Transverse colon (tissue), 4 donors: Measurements from ENCODE around the gene FBXO31. TPM values are rescaled to one million over a fixed set of nuclear protein-coding genes. Genes with fewer than 3 reads are reported as not detected.
"Not testable (repeated sequence)": the region's sequence is repeated elsewhere in the genome, so short reads cannot be mapped to it uniquely, and the experiment has no call there.

ENCODE experiments used
- DNase-seq: peaks from one replicate; pipeline ENCODE4 v3.0.0-alpha.2; 2019
- H3K27ac ChIP-seq, 4 donors: fragments of 200-600 bp; sonication (generic); 2 replicates each; pipeline ENCODE4 v1.5.1; 2016 to 2018; ENCODE audit warnings: inconsistent platforms in 4 of 4
- H3K27me3 ChIP-seq: fragments of 200-600 bp; sonication (generic); 2 replicates; pipeline ENCODE4 v1.5.1; 2017; ENCODE audit warnings: inconsistent platforms
- H3K36me3 ChIP-seq, 4 donors: fragments of 200-600 bp; sonication (generic); 2 replicates each; pipeline ENCODE4 v1.5.1; 2017 to 2019; ENCODE audit warnings: inconsistent platforms in 4 of 4
- H3K4me1 ChIP-seq, 4 donors: fragments of 200-600 bp; sonication (generic); 2 replicates each; pipeline ENCODE4 v1.5.1; 2017 to 2020; ENCODE audit warnings: inconsistent platforms in 4 of 4
- H3K4me3 ChIP-seq, 4 donors: fragments of 200-600 bp; sonication (generic); 1 replicate in 1 of 4; 2 replicates in 3 of 4; pipeline versions ENCODE4 v1.5.1 to v1.6.1; 2017 to 2019; ENCODE audit warnings: inconsistent platforms in 4 of 4
- H3K9me3 ChIP-seq, 2 donors: fragments of 200-600 bp; sonication (generic); 2 replicates each; pipeline ENCODE4 v1.5.1; 2017 to 2019; ENCODE audit warnings: inconsistent platforms in 2 of 2
- EP300 ChIP-seq: sonication (generic); formaldehyde crosslinking; IDR thresholded peaks from one replicate; pipeline ENCODE4 v1.6.1; 2017; ENCODE audit warnings: antibody characterized with exemption, low read depth
- POLR2A ChIP-seq: fragments of 450-650 bp; IDR thresholded peaks from one replicate; pipeline ENCODE4 v1.6.1; 2016; ENCODE audit warnings: antibody characterized with exemption, mild to moderate bottlenecking, moderate library complexity
- POLR2AphosphoS5 ChIP-seq, 3 donors: sonication (generic); formaldehyde crosslinking; IDR thresholded peaks; one replicate each; pipeline ENCODE4 v1.6.1; 2016; ENCODE audit warnings: antibody characterized with exemption in 3 of 3
- WGBS, 2 donors: methylation state at CpG; one replicate each; pipeline ENCODE4 v1.1.5; 2018; ENCODE audit warnings: low coverage in 1 of 2; 5-methylcytosine and 5-hydroxymethylcytosine counted together
- in situ Hi-C, 4 donors: fragments of 200-750 bp; cut with MboI; loops; one replicate each; pipeline versions ENCODE4 v1.15.0 to v1.15.1; 2017; ENCODE audit warnings: low sequenced_read_pairs in 3 of 4, low pct_ligation_motif_present in 1 of 4, low pct_unique_long_range_greater_than_20kb in 1 of 4
- intact Hi-C: fragments of 100-400 bp; cut with DNase I; formaldehyde crosslinking; loops from one replicate; pipeline ENCODE4 v1.15.1; 2023; ENCODE audit warnings: low total_unique reads
- total RNA-seq, 4 donors: library from RNA; depleted of rRNA; stranded (reverse); fragments of >200 nt; gene quantifications; one replicate each; pipeline ENCODE4 v1.1.0, GENCODE V29; 2016
- TF ChIP-seq, protein P1 (sequence below), 5 experiments: fragments of 200-600 bp in 3 of 5; fragments of 450-650 bp in 2 of 5; sonication (generic) in 3 of 5; IDR thresholded peaks; 1 replicate in 2 of 5; 2 replicates in 3 of 5; pipeline ENCODE4 v1.5.1; 2016 to 2017; ENCODE audit warnings: antibody characterized with exemption in 5 of 5, inconsistent platforms in 3 of 5, mild to moderate bottlenecking in 2 of 5, moderate library complexity in 1 of 5

FBXO31 gene
- total RNA-seq, 4 donors from 2014 or later, result 83.6 to 403 (median 224) TPM

DNA sequence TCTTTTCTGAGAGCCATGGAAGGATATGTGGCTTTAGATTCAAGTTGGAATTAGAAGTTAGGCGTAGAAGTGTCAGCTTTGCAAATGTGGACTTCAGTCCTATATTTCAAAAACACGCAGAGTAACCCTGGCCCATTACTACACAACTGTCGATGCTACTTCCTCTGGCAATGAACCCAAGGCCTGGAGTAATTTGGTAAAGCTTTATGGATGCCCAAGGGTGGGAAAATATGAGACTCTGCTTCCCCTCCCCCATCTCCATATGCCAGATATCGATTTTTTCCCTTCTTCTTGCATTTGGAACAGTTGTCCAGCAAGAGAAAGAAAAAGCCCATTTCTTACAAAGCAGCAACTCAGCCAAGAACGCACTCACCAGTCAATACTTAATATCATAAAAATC, 5.7 kb upstream of the FBXO31 start:
- 78 to 84% methylated on average over 5 of the region's 5 CpGs for WGBS, 2 donors
- Histone ChIP-seq H3K27ac (peak overlapping the region; percentile 86 to 98 (median 92)), H3K27me3 (no peaks in the 10 kb centered on the region), H3K4me3 (no peak overlapping the region), H3K9me3 (no peaks in the 10 kb centered on the region), H3K36me3 (no peaks in the 10 kb centered on the region), H3K4me1 (peaks cover 26 to 61% (median 47%) of the 10 kb centered on the region in 4 donors)
- intact Hi-C loops (loop anchor here (5.0 kb wide), 1 partner anchor 478 kb away; the partner anchor contains the start of gene SLC7A5), in situ Hi-C loops (no loop called here)
- TF ChIP-seq EP300, result no peak
- TF ChIP-seq POLR2A, result no peak
- TF ChIP-seq, protein P1, sequence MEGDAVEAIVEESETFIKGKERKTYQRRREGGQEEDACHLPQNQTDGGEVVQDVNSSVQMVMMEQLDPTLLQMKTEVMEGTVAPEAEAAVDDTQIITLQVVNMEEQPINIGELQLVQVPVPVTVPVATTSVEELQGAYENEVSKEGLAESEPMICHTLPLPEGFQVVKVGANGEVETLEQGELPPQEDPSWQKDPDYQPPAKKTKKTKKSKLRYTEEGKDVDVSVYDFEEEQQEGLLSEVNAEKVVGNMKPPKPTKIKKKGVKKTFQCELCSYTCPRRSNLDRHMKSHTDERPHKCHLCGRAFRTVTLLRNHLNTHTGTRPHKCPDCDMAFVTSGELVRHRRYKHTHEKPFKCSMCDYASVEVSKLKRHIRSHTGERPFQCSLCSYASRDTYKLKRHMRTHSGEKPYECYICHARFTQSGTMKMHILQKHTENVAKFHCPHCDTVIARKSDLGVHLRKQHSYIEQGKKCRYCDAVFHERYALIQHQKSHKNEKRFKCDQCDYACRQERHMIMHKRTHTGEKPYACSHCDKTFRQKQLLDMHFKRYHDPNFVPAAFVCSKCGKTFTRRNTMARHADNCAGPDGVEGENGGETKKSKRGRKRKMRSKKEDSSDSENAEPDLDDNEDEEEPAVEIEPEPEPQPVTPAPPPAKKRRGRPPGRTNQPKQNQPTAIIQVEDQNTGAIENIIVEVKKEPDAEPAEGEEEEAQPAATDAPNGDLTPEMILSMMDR (IDR thresholded peaks at IDR 0.05), result no peak
- no peak for TF ChIP-seq POLR2AphosphoS5 (IDR thresholded peaks at IDR 0.05)
- no peak for DNase-seq

DNA sequence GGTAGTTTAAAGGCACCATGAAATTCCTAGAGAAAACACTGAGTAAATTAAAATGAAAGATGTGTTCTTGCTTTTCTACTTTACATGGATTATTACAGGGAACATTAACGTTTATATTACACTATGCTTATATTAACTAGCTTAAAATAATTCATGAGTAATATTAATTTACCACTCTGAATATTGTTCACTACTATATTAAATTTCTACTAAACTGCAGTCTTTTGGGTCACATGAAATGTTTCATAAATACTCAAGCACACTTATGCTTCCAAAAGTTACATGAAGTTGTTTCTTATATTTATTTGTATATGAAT, 5.2 kb upstream of the FBXO31 start:
- H3K27me3 ChIP-seq, result no peaks in the 10 kb centered on the region
- no peak for TF ChIP-seq EP300
- TF ChIP-seq POLR2AphosphoS5 (IDR thresholded peaks at IDR 0.05), result no peak
- no peak for TF ChIP-seq POLR2A
- TF ChIP-seq, protein P1 (IDR thresholded peaks at IDR 0.05), result no peak
- 0 to 6% methylated on average over 1 of the region's 1 CpG for WGBS, 2 donors
- H3K4me1 ChIP-seq, result peaks cover 24 to 58% (median 42%) of the 10 kb centered on the region in 4 donors
- H3K27ac ChIP-seq, result peak overlapping the region; percentile 86 to 98 (median 92)
- in situ Hi-C loops (no loop called here), intact Hi-C loops (loop anchor here (5.0 kb wide), 1 partner anchor 479 kb away; the partner anchor contains the start of gene SLC7A5)
- H3K9me3 ChIP-seq, result no peaks in the 10 kb centered on the region
- no peak overlapping the region for H3K4me3 ChIP-seq
- DNase-seq, result no peak
- H3K36me3 ChIP-seq, result no peaks in the 10 kb centered on the region

DNA sequence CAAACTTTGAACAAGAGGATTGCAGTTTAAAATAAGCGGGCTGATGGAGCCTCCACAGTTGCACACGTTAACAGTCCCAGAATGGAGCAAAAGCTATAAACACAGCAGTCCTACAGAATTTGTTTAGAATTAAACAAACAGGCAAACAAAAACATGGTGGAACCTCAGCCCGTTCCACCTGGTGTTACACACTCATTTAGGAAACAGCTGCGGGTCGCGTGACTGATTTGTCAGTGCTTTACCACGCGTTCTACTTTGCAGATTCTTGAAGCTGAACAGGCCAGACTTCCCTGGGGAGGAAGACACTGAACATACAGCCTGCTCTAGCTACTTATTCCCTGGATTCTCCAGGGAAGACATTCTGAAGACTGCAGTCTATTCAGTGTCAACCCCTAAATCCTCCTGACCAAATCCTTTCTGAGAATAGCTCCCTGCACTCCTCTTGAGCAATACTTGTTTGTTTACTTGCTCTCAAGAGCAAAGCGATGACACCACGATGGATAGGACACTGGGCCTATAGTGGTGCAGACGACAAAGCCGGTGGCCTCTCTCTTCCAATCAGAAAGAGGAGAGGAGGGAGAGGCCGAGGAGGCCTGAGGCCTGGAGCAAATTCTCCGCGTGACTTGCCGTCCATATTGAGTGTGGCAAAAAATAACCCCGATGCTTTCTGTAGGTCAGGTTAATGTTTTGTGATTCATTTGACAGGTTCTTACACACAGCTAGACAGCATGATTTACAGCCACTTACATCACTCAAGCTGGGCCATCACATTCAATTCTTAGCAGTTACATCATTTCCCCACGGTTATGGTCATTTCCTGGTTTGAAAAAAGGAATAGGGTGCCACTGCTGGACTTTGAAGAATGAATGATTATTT, 4.6 kb upstream of the FBXO31 start:
- TF ChIP-seq, protein P1 (IDR thresholded peaks at IDR 0.05), result no peak
- peak; percentile 83 to 94 (median 89) for TF ChIP-seq POLR2AphosphoS5 (IDR thresholded peaks at IDR 0.05)
- peak; percentile 74 for TF ChIP-seq EP300
- peak; percentile 69 for TF ChIP-seq POLR2A
- Histone ChIP-seq H3K36me3 (no peaks in the 10 kb centered on the region), H3K9me3 (no peaks in the 10 kb centered on the region), H3K27me3 (no peaks in the 10 kb centered on the region), H3K4me1 (peaks cover 19 to 52% (median 37%) of the 10 kb centered on the region in 4 donors), H3K27ac (peak overlapping the region; percentile 86 to 98 (median 92)), H3K4me3 (peak overlapping the region in 1 of 4 donors; percentile 17)
- 13 to 14% methylated on average over 8 to 18 of the region's 18 CpGs for WGBS, 2 donors
- in situ Hi-C loops, result no loop called here
- intact Hi-C loops, result loop anchor here (5.0 kb wide), 1 partner anchor 479 kb away; the partner anchor contains the start of gene SLC7A5
- DNase-seq, result peak; percentile 94

DNA sequence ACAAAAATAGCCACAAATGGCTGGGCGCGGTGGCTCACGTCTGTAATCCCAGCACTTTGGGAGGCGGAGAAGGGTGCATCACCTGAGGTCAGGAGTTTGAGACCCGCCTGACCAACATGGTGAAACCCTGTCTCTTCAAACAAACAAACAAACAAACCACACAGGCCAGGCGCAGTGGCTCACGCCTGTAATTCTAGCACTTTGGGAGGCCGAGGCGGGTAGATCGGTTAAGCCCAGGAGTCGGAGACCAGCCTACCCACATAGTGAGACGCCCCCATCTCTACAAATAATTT, 1.2 kb upstream of the FBXO31 start:
- H3K27me3 ChIP-seq, H3K36me3 ChIP-seq, H3K9me3 ChIP-seq, in situ Hi-C loops, DNase-seq: not testable (repeated sequence)
- intact Hi-C loops, result loop anchor here (5.0 kb wide), 1 partner anchor 482 kb away; the partner anchor contains the start of gene SLC7A5
- peak overlapping the region; percentile 94 to 98 (median 96) for H3K27ac ChIP-seq
- H3K4me1 ChIP-seq, result peaks cover 28 to 73% (median 57%) of the 10 kb centered on the region in 4 donors
- peak overlapping the region in 3 of 4 donors; percentile 27 to 95 (median 59) for H3K4me3 ChIP-seq
- 84% methylated on average over 12 of the region's 12 CpGs; no CpG with 5 or more reads in 1 of the 2 donors for WGBS, 2 donors
